GM19438 (cell line): Measurements from ENCODE around the gene CHST9.

Source experiments
- ATAC-seq: cut with Tn5 transposase; IDR thresholded peaks from one replicate; pipeline ENCODE4 v1.9.1; 2021; ENCODE audit warnings: low read depth; ENCODE audit not compliant: unreplicated experiment

Gene CHST9

DNA sequence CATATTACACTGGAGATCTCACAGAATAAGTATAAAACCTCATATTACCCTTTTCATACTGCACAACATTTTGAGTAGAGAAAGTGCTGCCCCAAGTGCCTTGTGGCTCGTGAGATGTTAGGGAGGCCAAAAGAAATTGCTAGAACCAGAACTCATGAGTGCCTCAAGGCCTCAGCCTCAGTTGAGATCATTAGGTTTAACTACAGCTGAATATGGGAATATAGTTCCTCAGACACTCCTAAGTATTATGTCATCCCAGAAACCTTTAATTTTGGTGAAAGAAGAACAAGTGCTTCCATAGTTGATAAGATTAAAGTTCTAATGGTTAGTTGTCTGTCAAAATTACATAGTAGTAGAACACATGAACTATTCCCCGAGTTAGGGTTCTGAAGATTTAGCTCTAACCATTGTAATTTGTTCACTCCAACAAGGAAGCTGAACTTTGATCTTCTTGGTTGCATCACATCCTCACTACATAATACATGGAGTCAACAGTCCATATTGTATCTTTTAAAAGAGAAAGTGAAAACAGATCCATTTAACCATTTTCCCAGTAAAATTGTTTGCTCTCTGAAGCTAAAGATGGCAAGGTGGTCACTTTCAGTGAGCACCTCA is 310.0 kb downstream of the CHST9 start:
- ATAC-seq = no peak

DNA sequence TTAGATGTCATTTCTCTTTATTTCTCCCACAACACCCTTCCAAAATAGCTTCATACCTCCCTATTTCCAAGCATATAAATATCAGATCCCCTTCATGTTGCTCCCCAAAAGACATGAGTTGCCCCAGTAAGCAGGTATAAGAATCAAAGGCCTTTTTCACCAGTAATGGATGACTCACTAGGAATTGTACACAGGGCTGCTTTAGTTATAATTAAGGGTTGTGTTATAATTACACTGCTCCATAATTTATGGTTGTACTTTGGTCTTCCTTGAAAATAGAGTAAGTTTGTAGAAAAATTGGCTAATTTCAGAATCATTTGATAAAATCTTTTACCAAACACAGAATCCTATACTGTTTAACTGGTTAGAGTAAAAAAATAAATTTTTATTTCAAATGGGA is 310.8 kb downstream of the CHST9 start:
- ATAC-seq = no peak

- no peak for ATAC-seq
These were observed 315.5 kb downstream of the CHST9 start for GRCh38 chr18:26869640-26870039.

GRCh38 chr18:26868968-26869586 is 316.0 kb downstream of the CHST9 start:
- ATAC-seq = no peak

DNA sequence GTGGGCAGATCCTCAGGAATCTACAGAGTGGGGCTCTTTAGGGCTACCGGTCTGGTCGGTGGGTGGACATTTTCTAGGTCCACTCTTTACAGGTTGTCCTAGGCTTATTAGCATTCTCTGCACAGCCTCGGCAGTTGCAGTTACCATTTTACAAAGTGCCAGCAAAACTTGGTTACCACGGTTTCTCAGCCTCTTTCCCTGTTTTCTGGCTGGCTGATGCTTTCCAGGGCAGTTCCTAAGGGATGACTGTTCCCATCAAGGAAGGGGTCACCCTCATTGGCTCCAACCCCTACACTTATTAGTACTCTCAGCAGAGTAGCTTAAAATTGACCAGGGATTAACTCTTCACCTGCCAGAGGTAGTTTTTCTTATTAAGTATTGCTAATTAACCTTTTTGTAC is 317.6 kb downstream of the CHST9 start:
- ATAC-seq = no peak

- ATAC-seq = no peak
These were observed 319.6 kb downstream of the CHST9 start, which contains the start of gene AQP4 for GRCh38 chr18:26865557-26865956. Gene AQP4, minus strand, starts transcription at chr18:26865707. Its CDS starts 18 bp downstream, at chr18:26865689.

DNA sequence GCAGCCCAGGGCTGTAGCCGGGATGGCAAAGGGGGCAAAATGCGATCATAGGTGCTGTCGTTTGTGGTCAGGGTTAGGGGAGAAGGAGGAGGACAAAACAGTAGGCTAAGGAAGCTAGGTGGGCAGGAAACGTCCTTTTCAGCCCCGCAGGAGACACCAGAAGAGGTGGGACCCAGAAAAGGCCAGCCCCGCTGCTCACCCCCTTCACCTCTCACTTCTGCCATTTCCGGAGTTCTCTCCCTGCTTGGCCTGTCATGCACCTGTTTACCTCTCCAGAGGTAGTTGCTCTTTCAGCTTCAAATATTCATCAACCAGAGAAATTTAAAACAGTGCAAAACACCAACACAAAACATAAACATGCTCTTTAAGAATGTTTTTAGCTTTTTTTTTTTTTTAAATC is 320.4 kb downstream of the CHST9 start:
- ATAC-seq = no peak

- ATAC-seq = no peak
These were observed 321.1 kb downstream of the CHST9 start for GRCh38 chr18:26863921-26864497.

- no peak for ATAC-seq
These were observed 321.8 kb downstream of the CHST9 start for GRCh38 chr18:26863122-26863879.

GRCh38 chr18:26862084-26862483 is 323.0 kb downstream of the CHST9 start:
- ATAC-seq = no peak
